Measurements from ENCODE around the gene HLA-DRB1.
"Not testable (repeated sequence)": the region's sequence is repeated elsewhere in the genome, so short reads cannot be mapped to it uniquely, and the experiment has no call there.

Gene HLA-DRB1

GRCh38 chr6:32609391-32609730, 19.7 kb upstream of the HLA-DRB1 start:
- no peak for DNase-seq (ENCODE audit: low read depth)

GRCh38 chr6:32608362-32608761, 18.7 kb upstream of the HLA-DRB1 start:
- no peak for DNase-seq (ENCODE audit: low read depth)

- DNase-seq (ENCODE audit: low read depth) = no peak
Observed at GRCh38 chr6:32607988-32608298, 18.3 kb upstream of the HLA-DRB1 start.

DNA sequence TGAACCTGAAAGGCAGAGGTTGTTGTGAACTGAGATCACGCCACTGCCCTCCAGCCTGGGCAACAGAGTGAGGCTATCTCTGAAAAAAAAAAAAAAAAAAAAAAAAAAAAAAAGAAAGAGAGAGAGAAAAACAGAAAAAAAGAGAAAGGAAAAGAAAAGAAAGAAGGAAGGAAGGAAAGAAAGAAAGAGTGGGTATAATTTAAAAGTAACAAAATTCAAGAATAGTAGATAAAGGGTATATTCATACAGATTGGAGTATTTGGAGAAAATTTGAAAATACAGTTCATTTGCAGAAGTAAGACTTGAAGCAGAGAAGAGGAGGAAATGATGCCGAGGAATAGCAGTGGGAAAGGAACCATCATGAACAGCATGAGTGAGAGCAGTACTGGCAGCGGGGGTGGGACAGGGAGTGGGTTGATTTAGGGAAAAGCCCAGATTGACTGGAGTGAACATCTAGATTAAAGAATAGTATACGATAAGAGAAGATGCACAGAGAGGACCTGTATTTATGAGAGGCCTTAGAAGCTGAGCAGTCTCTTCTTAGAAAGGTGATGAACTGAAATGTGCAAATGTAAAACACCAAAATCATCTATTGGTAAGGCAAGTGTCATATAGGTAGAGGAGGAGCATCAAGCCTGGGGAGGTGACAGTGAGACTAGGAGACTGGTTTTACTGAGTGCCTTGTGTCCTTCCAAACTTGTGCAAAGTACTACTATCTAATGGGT, 17.8 kb upstream of the HLA-DRB1 start:
- no peak for DNase-seq (ENCODE audit: low read depth)

GRCh38 chr6:32604434-32604877, 14.8 kb upstream of the HLA-DRB1 start:
- DNase-seq (ENCODE audit: low read depth) = no peak

DNA sequence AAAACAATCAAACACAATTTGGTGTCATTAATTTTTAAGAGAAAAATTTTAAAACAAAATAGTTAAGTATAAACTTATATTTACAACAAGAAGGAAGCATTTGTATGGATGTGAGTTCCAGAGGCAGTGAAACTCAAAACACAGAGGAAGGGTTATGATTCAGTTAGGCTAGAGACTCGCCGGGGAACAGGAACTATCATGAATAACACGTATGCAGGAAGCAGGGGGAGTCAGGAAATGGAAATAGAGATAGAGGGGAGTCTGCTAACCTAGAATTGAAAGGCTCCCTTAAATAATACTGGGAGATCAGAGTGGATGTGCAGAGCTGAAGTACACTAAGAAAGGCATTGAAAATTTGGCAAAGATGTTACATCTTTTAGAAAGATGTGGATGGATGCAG, 14.2 kb upstream of the HLA-DRB1 start:
- DNase-seq (ENCODE audit: low read depth) = no peak

- no peak for DNase-seq (ENCODE audit: low read depth)
Observed at GRCh38 chr6:32603222-32603621, 13.6 kb upstream of the HLA-DRB1 start.

DNA sequence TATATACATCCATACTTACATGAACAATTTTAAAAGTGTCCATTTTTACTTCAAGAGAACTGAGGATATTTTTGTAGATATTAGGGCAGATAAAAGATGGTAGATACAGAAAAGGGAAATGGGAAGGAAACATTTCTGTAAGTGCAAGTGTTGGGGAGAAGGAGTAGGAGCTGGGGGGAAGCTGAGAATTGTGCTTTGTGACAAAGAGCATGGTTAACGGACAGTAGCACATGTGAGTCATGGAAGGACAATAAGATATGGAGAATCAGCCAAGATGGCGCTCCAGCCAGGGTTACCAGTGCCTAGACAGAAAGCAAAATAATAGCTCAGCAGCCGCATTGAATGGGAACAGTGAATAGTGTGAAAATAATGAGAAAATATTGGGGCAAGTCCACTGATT, 12.7 kb upstream of the HLA-DRB1 start:
- DNase-seq (ENCODE audit: low read depth) = no peak

DNA sequence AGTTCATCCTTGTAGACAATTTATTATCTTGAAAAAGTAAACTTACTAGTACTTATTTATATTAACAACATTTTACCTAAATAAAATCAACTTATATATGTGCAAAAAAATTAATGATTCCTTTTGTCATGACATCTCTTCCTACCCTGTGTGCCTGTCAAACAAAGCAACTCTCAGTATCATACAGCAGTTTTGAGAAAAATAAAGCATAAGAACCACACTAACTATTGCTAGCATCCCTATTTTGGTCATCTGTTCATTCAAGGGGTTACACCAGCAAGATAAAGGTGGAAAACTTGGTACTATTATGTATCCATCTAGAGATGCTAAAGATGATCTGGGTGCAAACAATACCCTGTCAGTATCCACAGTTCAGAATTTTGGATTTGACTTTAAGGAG, 7.4 kb upstream of the HLA-DRB1 start:
- DNase-seq (ENCODE audit: low read depth) = no peak

DNA sequence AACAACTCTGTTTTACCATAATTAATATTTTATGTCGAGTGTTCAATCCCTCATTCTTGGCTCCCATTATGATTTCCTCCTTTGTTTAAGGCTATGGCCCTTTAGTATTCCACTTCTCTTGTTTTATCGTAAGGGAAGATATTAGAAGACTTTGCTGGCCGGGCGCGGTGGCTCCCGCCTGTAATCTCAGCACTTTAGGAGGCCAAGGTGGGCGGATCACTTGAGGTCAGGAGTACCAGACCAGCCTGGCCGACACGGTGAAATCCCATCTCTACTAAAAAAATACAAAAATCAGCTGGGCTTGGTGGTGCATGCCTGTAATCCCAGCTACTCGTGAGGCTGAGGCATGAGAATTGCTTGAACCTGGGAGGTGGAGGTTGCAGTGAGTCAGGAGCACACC, 1.1 kb upstream of the HLA-DRB1 start:
- DNase-seq (ENCODE audit: low read depth) = not testable (repeated sequence)

GRCh38 chr6:32588156-32588555, 1.5 kb downstream of the HLA-DRB1 start:
- no peak for DNase-seq (ENCODE audit: low read depth)

DNA sequence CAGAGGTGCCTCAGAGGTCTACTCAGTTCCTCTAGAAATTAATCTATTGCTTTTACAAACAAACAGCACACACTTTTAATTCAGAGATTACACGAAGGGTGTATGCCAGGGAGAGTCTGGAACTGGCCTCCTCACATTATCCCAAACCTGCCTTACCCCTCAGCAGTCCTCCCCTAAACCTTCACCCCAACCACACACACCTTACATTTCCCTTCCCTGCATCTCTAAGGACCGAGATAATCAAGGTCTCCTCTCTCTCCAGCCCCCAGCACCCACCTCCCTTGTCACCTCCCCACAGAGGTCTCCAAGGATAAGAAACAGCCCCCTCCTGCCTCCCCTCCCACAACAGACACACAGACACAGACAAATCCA, 6.1 kb downstream of the HLA-DRB1 start:
- no peak for DNase-seq (ENCODE audit: low read depth)

GRCh38 chr6:32581315-32582095, 8.1 kb downstream of the HLA-DRB1 start:
- DNase-seq (ENCODE audit: low read depth) = no peak

- DNase-seq (ENCODE audit: low read depth) = no peak
Observed at GRCh38 chr6:32580593-32580992, 9.1 kb downstream of the HLA-DRB1 start.

DNA sequence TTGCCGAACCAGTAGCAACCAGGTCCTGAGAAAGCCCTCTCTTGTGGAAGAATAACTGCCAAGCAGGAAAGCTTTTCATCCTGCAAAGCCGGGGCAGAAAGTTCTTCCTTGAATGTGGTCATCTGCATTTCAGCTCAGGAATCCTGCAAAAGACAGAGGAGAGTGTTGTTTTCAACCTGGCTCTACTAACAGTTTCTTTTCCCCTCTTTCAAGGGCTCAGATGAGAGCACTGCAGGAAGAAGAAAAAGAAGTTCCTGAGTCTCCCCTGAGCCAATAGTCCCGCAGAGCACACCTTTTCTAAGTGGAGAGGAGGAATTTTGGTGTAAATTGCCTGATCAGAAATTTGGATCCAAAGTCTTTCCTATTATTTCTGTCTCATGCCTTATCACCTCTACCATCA, 10.7 kb downstream of the HLA-DRB1 start:
- DNase-seq (ENCODE audit: low read depth) = no peak

- DNase-seq (ENCODE audit: low read depth) = not testable (repeated sequence)
Observed at GRCh38 chr6:32577493-32577892, 12.2 kb downstream of the HLA-DRB1 start.

DNA sequence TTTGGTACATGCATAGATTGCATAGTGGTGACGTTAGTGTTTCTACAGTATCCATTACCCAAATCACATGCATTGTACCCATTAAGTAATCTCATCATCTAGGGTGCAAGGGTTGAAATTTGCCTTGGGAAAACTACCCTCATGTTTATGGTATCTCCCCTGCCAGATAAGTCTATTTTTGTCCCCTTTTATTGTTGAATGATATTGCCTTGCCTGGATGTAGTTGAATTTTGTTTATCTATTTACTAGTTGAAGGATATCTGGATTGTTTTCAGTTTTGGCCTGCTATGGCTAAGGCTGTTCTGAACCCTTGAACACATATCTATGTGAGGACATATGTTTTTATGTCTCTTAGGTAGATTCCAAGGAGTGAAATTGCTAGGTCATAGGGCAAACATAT, 13.4 kb downstream of the HLA-DRB1 start:
- DNase-seq (ENCODE audit: low read depth) = no peak

- no peak for DNase-seq (ENCODE audit: low read depth)
Observed at GRCh38 chr6:32570363-32570905, 19.2 kb downstream of the HLA-DRB1 start.

GRCh38 chr6:32568561-32568960, 21.1 kb downstream of the HLA-DRB1 start:
- no peak for DNase-seq (ENCODE audit: low read depth)

- no peak for DNase-seq (ENCODE audit: low read depth)
Observed at GRCh38 chr6:32566957-32567356, 22.7 kb downstream of the HLA-DRB1 start.

DNA sequence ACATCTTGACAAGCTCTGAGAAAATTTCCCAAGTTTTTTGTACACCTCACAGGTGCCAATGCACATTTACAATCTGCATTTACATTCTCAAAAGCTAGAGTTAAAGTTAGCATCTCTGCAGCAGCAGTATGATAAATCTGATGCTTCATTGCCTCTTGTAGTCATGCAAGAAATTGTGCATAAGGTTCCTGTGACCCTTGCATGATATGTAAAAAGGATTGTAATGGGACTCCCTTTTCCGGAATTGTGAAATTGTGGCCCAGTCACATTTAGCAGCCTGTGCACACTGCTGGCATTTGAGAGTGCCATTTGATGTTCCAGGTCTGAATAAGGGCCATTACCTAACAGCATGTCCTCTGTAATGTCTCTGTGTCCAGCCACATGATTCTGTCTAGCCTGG, 24.1 kb downstream of the HLA-DRB1 start:
- DNase-seq (ENCODE audit: low read depth) = no peak

DNA sequence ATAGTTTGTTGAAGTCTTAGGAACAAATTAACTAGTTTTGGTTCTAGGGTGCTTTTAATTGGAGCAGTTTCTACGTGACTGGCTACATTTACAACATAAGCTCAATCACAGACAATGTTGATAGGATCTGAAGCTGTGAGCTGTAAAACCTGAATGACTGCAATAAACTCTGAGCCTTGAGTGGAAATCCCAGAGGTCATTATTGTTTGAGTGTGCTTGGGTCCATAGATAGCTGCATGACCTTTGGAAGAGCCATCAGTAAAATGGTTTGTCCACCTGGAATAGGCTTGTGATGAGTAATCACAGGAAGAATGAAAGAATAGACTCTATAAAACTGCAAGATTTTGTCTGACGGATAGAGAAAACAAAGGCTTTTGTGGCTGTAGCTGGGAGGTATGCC, 26.7 kb downstream of the HLA-DRB1 start:
- no peak for DNase-seq (ENCODE audit: low read depth)

DNA sequence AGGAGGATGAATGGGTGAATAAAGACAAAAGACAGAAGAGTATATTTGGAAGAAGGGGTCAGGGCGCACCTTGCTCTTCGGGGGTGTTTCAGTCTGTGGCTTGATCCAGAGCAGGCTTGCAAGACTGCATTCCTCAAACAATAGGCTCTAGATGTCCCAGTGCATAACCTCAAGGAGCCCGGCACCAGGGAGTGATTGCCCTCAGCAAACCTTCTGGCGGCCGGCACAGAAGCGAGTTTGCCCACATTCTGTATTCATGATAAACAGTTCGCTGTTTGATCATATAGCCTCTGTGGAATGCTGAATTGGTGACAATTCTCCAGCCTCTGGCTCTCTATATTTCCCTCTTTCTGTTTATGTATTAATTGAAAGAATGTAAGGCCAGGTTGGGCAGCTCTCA, 29.9 kb downstream of the HLA-DRB1 start:
- no peak for DNase-seq (ENCODE audit: low read depth)

All from stimulated activated CD8-positive, alpha-beta memory T cell treated with anti-CD3 and anti-CD28 coated beads, Interleukin-7, amount 100 ng/mL, for 24 hours (primary cell).